Right renal pelvis (tissue), 4 donors: ENCODE data around the gene TMEM63B. TPM values are rescaled to one million over a fixed set of nuclear protein-coding genes. Genes with fewer than 3 reads are reported as not detected.
"Not testable (repeated sequence)": the region's sequence is repeated elsewhere in the genome, so short reads cannot be mapped to it uniquely, and the experiment has no call there.

Experiments
- DNase-seq, 4 donors: peaks; one replicate each; pipeline ENCODE4 v3.0.0-alpha.2; 2013; ENCODE audit warnings: low read depth in 4 of 4, low spot score in 3 of 4, missing footprints in 1 of 4
- polyA plus RNA-seq, 4 donors: library from polyadenylated mRNA; unstranded; fragments of 120-200 nt; gene quantifications; one replicate each; pipeline ENCODE4 v1.2.1, GENCODE V29; 2013; ENCODE audit not compliant: insufficient read length in 4 of 4

Gene TMEM63B
- 10 to 100 TPM; 29.9 to 35.4 (median 33.4) TPM for polyA plus RNA-seq

GRCh38 chr6:44127186-44128019 lies at the start of gene TMEM63B, which contains the start of gene MRPL14:
TMEM63B (plus strand) TSS chr6:44127554; CDS start chr6:44134585, 7,031 bp downstream.
MRPL14 (minus strand) TSS chr6:44127452; CDS start chr6:44116611, 10,841 bp downstream.
- DNase-seq, result peak; percentile 81 to 85 (median 83)

- DNase-seq, result no peak
These were observed 49.0 kb upstream of the TMEM63B start for GRCh38 chr6:44078219-44078826.

GRCh38 chr6:44078827-44079671 lies 48.3 kb upstream of the TMEM63B start:
- peak in 2 of 4 donors; percentile 77 for DNase-seq

- no peak for DNase-seq
These were observed 47.7 kb upstream of the TMEM63B start for GRCh38 chr6:44079672-44080071.

- DNase-seq, result no peak
These were observed 46.5 kb upstream of the TMEM63B start for GRCh38 chr6:44080561-44081521.

GRCh38 chr6:44081753-44082152 lies 45.6 kb upstream of the TMEM63B start:
- no peak for DNase-seq

GRCh38 chr6:44082872-44083321 lies 44.5 kb upstream of the TMEM63B start:
- DNase-seq, result no peak

- DNase-seq, result no peak
These were observed 42.9 kb upstream of the TMEM63B start for GRCh38 chr6:44084231-44085014.

GRCh38 chr6:44085219-44085618 lies 42.1 kb upstream of the TMEM63B start:
- no peak for DNase-seq

- DNase-seq, result no peak
These were observed 40.3 kb upstream of the TMEM63B start for GRCh38 chr6:44086931-44087574.

- no peak for DNase-seq
These were observed 39.7 kb upstream of the TMEM63B start for GRCh38 chr6:44087623-44088022.

GRCh38 chr6:44088827-44089590 lies 38.3 kb upstream of the TMEM63B start:
- no peak for DNase-seq

GRCh38 chr6:44090465-44090864 lies 36.9 kb upstream of the TMEM63B start:
- DNase-seq, result no peak

- DNase-seq, result not testable (repeated sequence)
These were observed 36.0 kb upstream of the TMEM63B start for GRCh38 chr6:44091356-44091755.

- DNase-seq, result no peak
These were observed 35.1 kb upstream of the TMEM63B start for GRCh38 chr6:44091981-44092884.

- no peak for DNase-seq
These were observed 34.3 kb upstream of the TMEM63B start for GRCh38 chr6:44093066-44093465.
